Upper lobe of right lung (tissue), 1 donor: ENCODE measurements around the gene NXPE1. TPM values are rescaled to one million over a fixed set of nuclear protein-coding genes. Genes with fewer than 3 reads are reported as not detected.

Experiments
- ATAC-seq: fragments of 200-7000 bp; cut with Tn5 transposase; one replicate; pipeline ENCODE4 v1.9.1; 2020; ENCODE audit warnings: mild to moderate bottlenecking, moderate library complexity
- DNase-seq: peaks from one replicate; pipeline ENCODE4 v3.0.0-alpha.2; 2020
- H3K27ac ChIP-seq: fragments of 200-600 bp; one replicate; pipeline ENCODE4 v1.8.0; 2022
- H3K27me3 ChIP-seq: fragments of 200-600 bp; one replicate; pipeline ENCODE4 v1.8.0; 2022; ENCODE audit warnings: mild to moderate bottlenecking
- H3K36me3 ChIP-seq: fragments of 200-600 bp; one replicate; pipeline ENCODE4 v1.8.0; 2022
- H3K4me1 ChIP-seq: fragments of 200-600 bp; one replicate; pipeline ENCODE4 v1.8.0; 2022
- H3K4me3 ChIP-seq: fragments of 200-600 bp; one replicate; pipeline ENCODE4 v1.8.0; 2022; ENCODE audit warnings: mild to moderate bottlenecking
- H3K9me3 ChIP-seq: fragments of 200-600 bp; one replicate; pipeline ENCODE4 v1.8.0; 2022
- CTCF ChIP-seq: fragments of 200-600 bp; IDR thresholded peaks from one replicate; pipeline ENCODE4 v1.8.0; 2022; ENCODE audit warnings: antibody characterized with exemption
- intact Hi-C: fragments of 100-400 bp; cut with DNase I; formaldehyde crosslinking; loops from one replicate; pipeline ENCODE4 v1.11.0; 2022
- total RNA-seq: library from RNA; stranded (reverse); fragmentation: NEBNext Ultra II Directional; extraction: Animal tissue kit (Norgen Biotek cat#: 25700); gene quantifications from one replicate; pipeline ENCODE4 v1.2.1, GENCODE V29; 2021
- donor health status: DM: no; HTN: yes; CAD: no; lungs with severe emphysema.

NXPE1 gene
- total RNA-seq, 1 donor from 2014 or later, result not detected

DNA sequence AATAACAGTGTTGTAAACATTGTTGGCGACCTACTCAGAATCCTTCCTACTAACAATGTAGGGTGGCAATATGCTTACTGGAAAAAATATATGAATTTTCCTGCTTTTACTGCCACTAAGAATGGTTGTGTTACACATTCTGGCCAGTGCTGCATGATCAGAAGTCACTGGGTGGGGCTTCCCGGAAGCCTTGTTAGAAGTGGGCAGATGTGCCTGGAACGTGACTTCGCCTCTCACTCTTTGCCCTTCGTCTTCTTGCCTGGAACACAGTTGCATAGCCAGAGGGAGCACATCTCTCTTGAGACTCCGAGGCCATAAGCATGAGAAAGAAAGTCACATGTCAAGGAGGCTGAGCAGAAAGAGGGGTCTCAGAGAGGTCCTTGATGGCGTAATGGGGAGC lies 48.6 kb downstream of the NXPE1 start:
- intact Hi-C loops, result no loop called here
- H3K4me3 ChIP-seq, result no peak overlapping the region
- no peak for ATAC-seq

DNA sequence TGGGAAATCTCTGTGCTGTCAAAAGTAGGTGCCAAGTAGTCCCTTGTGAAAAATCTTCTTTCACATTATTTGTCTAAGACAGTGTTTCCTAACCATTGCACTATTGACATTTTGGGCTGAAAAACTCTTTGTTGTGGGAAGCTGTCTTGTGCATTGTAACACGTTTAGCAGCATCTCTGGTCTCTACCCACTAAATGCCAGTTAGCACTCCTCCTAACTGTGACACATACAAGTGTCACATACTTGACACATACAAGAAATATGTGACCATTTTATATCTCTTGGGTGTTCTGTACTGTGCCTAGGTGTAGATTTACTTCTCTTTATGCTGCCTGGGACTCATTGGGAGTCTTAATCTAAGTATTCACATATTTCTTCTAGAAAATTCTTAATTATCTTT lies 57.8 kb downstream of the NXPE1 start:
- no peak overlapping the region for H3K27ac ChIP-seq
- H3K27me3 ChIP-seq, result no peaks in the 10 kb centered on the region
- TF ChIP-seq CTCF, result no peak
- DNase-seq (no peak), ATAC-seq (no peak)
- intact Hi-C loops, result no loop called here
- H3K4me1 ChIP-seq, result no peaks in the 10 kb centered on the region
- no peak overlapping the region for H3K4me3 ChIP-seq
- no peaks in the 10 kb centered on the region for H3K9me3 ChIP-seq
- no peaks in the 10 kb centered on the region for H3K36me3 ChIP-seq

More for the DNA sequence above, 48.6 kb downstream of the NXPE1 start:
- Histone ChIP-seq H3K9me3 (no peaks in the 10 kb centered on the region), H3K27me3 (no peaks in the 10 kb centered on the region), H3K27ac (no peak overlapping the region), H3K4me1 (no peaks in the 10 kb centered on the region), H3K36me3 (no peaks in the 10 kb centered on the region)
- DNase-seq, result no peak
- no peak for TF ChIP-seq CTCF

DNA sequence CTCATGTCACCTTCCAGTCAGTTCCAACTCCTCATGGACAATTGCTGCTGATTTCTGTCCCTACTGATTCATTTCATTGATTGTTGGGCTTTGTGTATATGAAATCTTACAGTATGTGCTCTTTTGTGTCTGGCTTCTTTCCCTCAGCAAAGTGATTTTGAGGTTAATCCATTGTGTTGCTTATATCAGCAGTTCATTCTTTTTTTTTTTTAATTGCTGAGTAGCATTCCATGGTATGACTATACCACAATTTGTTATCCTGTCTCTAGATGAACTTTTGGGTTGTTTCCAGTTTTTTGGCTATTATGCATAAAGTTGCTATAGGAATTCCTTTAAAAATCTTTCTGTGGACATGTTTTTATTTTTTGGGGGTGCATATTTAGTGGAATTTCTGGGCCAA lies 59.9 kb downstream of the NXPE1 start:
- Histone ChIP-seq H3K36me3 (no peaks in the 10 kb centered on the region), H3K9me3 (no peaks in the 10 kb centered on the region), H3K4me1 (no peaks in the 10 kb centered on the region), H3K4me3 (no peak overlapping the region), H3K27me3 (no peaks in the 10 kb centered on the region), H3K27ac (no peak overlapping the region)
- intact Hi-C loops, result no loop called here
- no peak for TF ChIP-seq CTCF
- DNase-seq (no peak), ATAC-seq (no peak)

DNA sequence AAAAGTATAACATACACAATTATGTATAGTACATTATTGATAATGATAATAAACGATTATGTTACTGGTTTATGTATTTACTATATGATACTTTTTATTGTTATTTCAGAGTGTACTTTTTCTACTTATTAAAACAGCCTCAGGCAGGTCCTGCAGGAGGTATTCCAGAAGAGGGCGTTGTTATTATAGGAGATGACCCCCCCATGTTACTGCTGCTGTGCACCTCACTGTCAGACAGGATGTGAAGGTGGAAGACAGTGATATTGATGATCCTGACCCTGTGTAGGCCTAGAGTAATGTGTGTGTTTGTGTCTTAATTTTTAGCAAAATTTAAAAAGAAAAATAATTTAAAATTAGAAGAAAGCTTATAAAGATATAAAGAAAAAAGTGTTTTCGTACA lies 62.8 kb downstream of the NXPE1 start:
- H3K4me3 ChIP-seq, result no peak overlapping the region
- ATAC-seq, result no peak
- no peak for TF ChIP-seq CTCF
- no peaks in the 10 kb centered on the region for H3K27me3 ChIP-seq
- no peaks in the 10 kb centered on the region for H3K36me3 ChIP-seq
- H3K27ac ChIP-seq, result no peak overlapping the region
- peaks cover 5% of the 10 kb centered on the region for H3K9me3 ChIP-seq
- intact Hi-C loops, result no loop called here
- H3K4me1 ChIP-seq, result no peaks in the 10 kb centered on the region
- no peak for DNase-seq

- Histone ChIP-seq H3K9me3 (no peaks in the 10 kb centered on the region), H3K4me3 (no peak overlapping the region), H3K4me1 (no peaks in the 10 kb centered on the region), H3K27me3 (no peaks in the 10 kb centered on the region), H3K36me3 (no peaks in the 10 kb centered on the region), H3K27ac (no peak overlapping the region)
- intact Hi-C loops, result no loop called here
- no peak for TF ChIP-seq CTCF
- ATAC-seq, result no peak
- no peak for DNase-seq
Observed at GRCh38 chr11:114483929-114484328, 75.8 kb downstream of the NXPE1 start.

DNA sequence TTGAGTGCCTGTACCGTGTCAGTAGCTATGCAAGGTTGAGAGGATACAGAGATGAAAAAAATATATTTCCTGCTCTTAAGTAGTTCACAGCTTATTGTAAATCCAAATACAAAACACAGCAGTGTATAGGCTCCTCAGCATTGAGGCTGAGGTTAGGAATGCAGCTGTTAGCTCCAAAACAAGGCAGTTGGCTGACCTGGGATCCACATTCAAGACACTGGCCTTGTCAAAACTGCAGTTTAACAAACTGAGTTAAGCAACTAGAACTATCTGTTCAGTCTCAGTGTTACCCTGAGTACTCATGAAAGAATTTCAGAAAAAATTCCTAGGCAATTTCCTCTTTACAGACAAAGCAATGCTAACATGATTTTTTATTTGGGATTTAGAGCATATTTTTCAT lies 77.6 kb downstream of the NXPE1 start:
- no peak for ATAC-seq
- Histone ChIP-seq H3K4me3 (no peak overlapping the region), H3K27me3 (no peaks in the 10 kb centered on the region), H3K9me3 (no peaks in the 10 kb centered on the region), H3K36me3 (no peaks in the 10 kb centered on the region), H3K27ac (no peak overlapping the region), H3K4me1 (no peaks in the 10 kb centered on the region)
- DNase-seq, result no peak
- TF ChIP-seq CTCF, result no peak
- intact Hi-C loops, result no loop called here
